ENCODE data around the gene RETREG2. TPM values are rescaled to one million over a fixed set of nuclear protein-coding genes. Genes with fewer than 3 reads are reported as not detected.

RETREG2 gene
- total RNA-seq, 1 donor from 2014 or later = 32.9 TPM

GRCh38 chr2:219218217-219218731 is 40.2 kb downstream of the RETREG2 start:
- H3K36me3 Mint-ChIP-seq = peaks cover 21% of the 10 kb centered on the region
- H3K79me2 ChIP-seq (ENCODE audit: low read depth) = no peaks in the 10 kb centered on the region
- H3K9ac ChIP-seq = no peak overlapping the region
- no peaks in the 10 kb centered on the region for H3K9me3 Mint-ChIP-seq
- H3K4me3 Mint-ChIP-seq = peak overlapping the region; percentile 90
- peaks cover 4% of the 10 kb centered on the region for H3K4me1 ChIP-seq
- peak; percentile 86 for DNase-seq (ENCODE audit: low spot score)
- peaks cover 14% of the 10 kb centered on the region for H3K27me3 Mint-ChIP-seq (ENCODE audit: insufficient read depth, low read depth)
- H3K9me3 ChIP-seq (ENCODE audit: low read depth) = no peaks in the 10 kb centered on the region
- H2AFZ ChIP-seq (replicated peaks) = peak overlapping the region; percentile 30
- peak overlapping the region; percentile 47 for H3K4me3 ChIP-seq
- H3K36me3 ChIP-seq = no peaks in the 10 kb centered on the region
- H3K4me1 Mint-ChIP-seq = peaks cover 19% of the 10 kb centered on the region
- H3K27ac ChIP-seq = no peak overlapping the region
- no peaks in the 10 kb centered on the region for H3K27me3 ChIP-seq
- no peak for TF ChIP-seq CTCF (IDR thresholded peaks at IDR 0.05)
- TF ChIP-seq EZH2 (IDR thresholded peaks at IDR 0.05) = no peak
- TF ChIP-seq EZH2phosphoT487 (IDR thresholded peaks at IDR 0.05) = no peak
- peaks cover 10% of the 10 kb centered on the region for H4K20me1 ChIP-seq (ENCODE audit: low read depth)
- no peak overlapping the region for H3K27ac Mint-ChIP-seq
- H3F3A ChIP-seq (ENCODE audit: low read depth) = peaks cover 27% of the 10 kb centered on the region
- H3K4me2 ChIP-seq = peak overlapping the region; percentile 79

GRCh38 chr2:219218732-219219701 is 40.9 kb downstream of the RETREG2 start, which contains the start of gene ABCB6:
Gene ABCB6 (minus strand): TSS chr2:219218958. CDS start chr2:219218673, 285 bp downstream.
- DNase-seq (ENCODE audit: low spot score) = peak; percentile 91
- Mint-ChIP-seq H3K4me3 (peak within 1 kb of the TSS; percentile 90), H3K27ac (peak within 1 kb of the TSS; percentile 63), H3K36me3 (peaks cover 22% of the 10 kb centered on the region), H3K9me3 (no peaks in the 10 kb centered on the region), H3K4me1 (peaks cover 19% of the 10 kb centered on the region), H3K27me3 (ENCODE audit: insufficient read depth, low read depth) (peaks cover 16% of the 10 kb centered on the region)
- H3K9me3 ChIP-seq (ENCODE audit: low read depth) = no peaks in the 10 kb centered on the region
- H3K27me3 ChIP-seq = no peaks in the 10 kb centered on the region
- H3K79me2 ChIP-seq (ENCODE audit: low read depth) = no peaks in the 10 kb centered on the region
- peak within 1 kb of the TSS; percentile 47 for H3K4me3 ChIP-seq
- H4K20me1 ChIP-seq (ENCODE audit: low read depth) = peaks cover 10% of the 10 kb centered on the region
- no peaks in the 10 kb centered on the region for H3K36me3 ChIP-seq
- H3K9ac ChIP-seq = no peak within 1 kb of the TSS
- peak within 1 kb of the TSS; percentile 30 for H2AFZ ChIP-seq (replicated peaks)
- H3K4me2 ChIP-seq = peak within 1 kb of the TSS; percentile 79
- TF ChIP-seq EZH2phosphoT487 (IDR thresholded peaks at IDR 0.05) (no peak), EZH2 (IDR thresholded peaks at IDR 0.05) (no peak), CTCF (IDR thresholded peaks at IDR 0.05) (no peak)
- no peak within 1 kb of the TSS for H3K27ac ChIP-seq
- peaks cover 27% of the 10 kb centered on the region for H3F3A ChIP-seq (ENCODE audit: low read depth)
- H3K4me1 ChIP-seq = peaks cover 4% of the 10 kb centered on the region

GRCh38 chr2:219219784-219220532 is 41.9 kb downstream of the RETREG2 start:
- H3K9ac ChIP-seq = no peak overlapping the region
- no peak for DNase-seq (ENCODE audit: low spot score)
- H3K4me3 ChIP-seq = no peak overlapping the region
- peaks cover 4% of the 10 kb centered on the region for H3K4me1 ChIP-seq
- H3K27me3 ChIP-seq = no peaks in the 10 kb centered on the region
- peaks cover 10% of the 10 kb centered on the region for H4K20me1 ChIP-seq (ENCODE audit: low read depth)
- Mint-ChIP-seq H3K36me3 (peaks cover 20% of the 10 kb centered on the region), H3K4me3 (peak overlapping the region; percentile 75), H3K27ac (no peak overlapping the region), H3K9me3 (no peaks in the 10 kb centered on the region), H3K4me1 (peaks cover 19% of the 10 kb centered on the region), H3K27me3 (ENCODE audit: insufficient read depth, low read depth) (peaks cover 14% of the 10 kb centered on the region)
- TF ChIP-seq EZH2 (IDR thresholded peaks at IDR 0.05) (no peak), CTCF (IDR thresholded peaks at IDR 0.05) (no peak), EZH2phosphoT487 (IDR thresholded peaks at IDR 0.05) (no peak)
- peaks cover 27% of the 10 kb centered on the region for H3F3A ChIP-seq (ENCODE audit: low read depth)
- H2AFZ ChIP-seq (replicated peaks) = no peak overlapping the region
- no peak overlapping the region for H3K4me2 ChIP-seq
- no peaks in the 10 kb centered on the region for H3K79me2 ChIP-seq (ENCODE audit: low read depth)
- no peaks in the 10 kb centered on the region for H3K36me3 ChIP-seq
- no peaks in the 10 kb centered on the region for H3K9me3 ChIP-seq (ENCODE audit: low read depth)
- H3K27ac ChIP-seq = no peak overlapping the region

Measured in neural progenitor cell (in vitro differentiated cells).